H1 (cell line): ENCODE results near the gene CADPS. TPM values are rescaled to one million over a fixed set of nuclear protein-coding genes. Genes with fewer than 3 reads are reported as not detected.

ENCODE experiments used
- CTCF ChIA-PET: fragments of 300-600 bp; sonication (Branson Sonifier 250); formaldehyde crosslinking; loops from one replicate; lab custom pipeline; 2021; ENCODE audit not compliant: partially characterized antibody; lab: Charles Lee
- POLR2A ChIA-PET: fragments of 300-600 bp; sonication (Branson Sonifier 250); formaldehyde crosslinking; loops from one replicate; lab custom pipeline; 2021; ENCODE audit warnings: inconsistent platforms; ENCODE audit not compliant: partially characterized antibody; lab: Charles Lee
- DNase-seq, 2 experiments: peaks; one replicate each; pipeline versions ENCODE4 v3.0.0 to v3.0.0-alpha.2; 2010 to 2022; ENCODE audit warnings: low spot score in 2 of 2, low read depth in 1 of 2, mixed read lengths in 1 of 2
- FAIRE-seq: peaks from 2 replicates; lab custom pipeline; 2011; peaks lifted over from hg19 to GRCh38; lab: Jason Lieb, UNC
- H2AFZ ChIP-seq: 2 replicates; pipeline ENCODE4 v1.8.1; 2012; ENCODE audit warnings: low read length, inconsistent platforms
- H2AK5ac ChIP-seq: 2 replicates; pipeline ENCODE4 v1.6.1; 2013; ENCODE audit warnings: low read depth, low read length
- H2BK120ac ChIP-seq: replicated peaks from 2 replicates; pipeline ENCODE3; 2013; ENCODE audit warnings: low read depth, low read length, inconsistent platforms
- H2BK12ac ChIP-seq: 2 replicates; pipeline ENCODE4 v1.6.1; 2013; ENCODE audit warnings: low read depth, low read length
- H2BK15ac ChIP-seq: 2 replicates; pipeline ENCODE4 v1.6.1; 2013; ENCODE audit warnings: low read length
- H2BK20ac ChIP-seq: 2 replicates; pipeline ENCODE4 v1.6.1; 2013; ENCODE audit warnings: low read length
- H2BK5ac ChIP-seq: 2 replicates; pipeline ENCODE4 v1.6.1; 2013; ENCODE audit warnings: low read depth, low read length
- H3K14ac ChIP-seq: 2 replicates; pipeline ENCODE4 v1.6.1; 2013; ENCODE audit warnings: inconsistent platforms; ENCODE audit not compliant: insufficient read length
- H3K18ac ChIP-seq: 2 replicates; pipeline ENCODE4 v1.6.1; 2013; ENCODE audit warnings: low read length; ENCODE audit errors: extremely low read depth
- H3K23ac ChIP-seq: 2 replicates; pipeline ENCODE4 v1.6.1; 2013; ENCODE audit warnings: inconsistent platforms; ENCODE audit not compliant: insufficient read length
- H3K23me2 ChIP-seq: 2 replicates; pipeline ENCODE4 v1.6.1; 2013; ENCODE audit warnings: low read depth, low read length
- H3K27ac ChIP-seq: 2 replicates; pipeline ENCODE4 v1.6.1; 2011; ENCODE audit warnings: low read depth, low read length, inconsistent platforms
- H3K27me3 ChIP-seq, 4 experiments: replicated peaks in 1 of 4; 1 replicate in 1 of 4; 2 replicates in 3 of 4; pipeline versions ENCODE4 v1.6.1 to v1.8.1; 2011 to 2013; ENCODE audit warnings: low read length in 3 of 4, mild to moderate bottlenecking in 3 of 4, inconsistent platforms in 2 of 4, mixed read lengths in 2 of 4, moderate library complexity in 1 of 4; ENCODE audit not compliant: control insufficient read depth in 3 of 4, insufficient read depth in 3 of 4; ENCODE audit errors: extremely low read depth in 1 of 4
- H3K36me3 ChIP-seq, 4 experiments: 2 replicates each; pipeline versions ENCODE4 v1.6.1 to v1.8.1; 2011 to 2013; ENCODE audit warnings: mild to moderate bottlenecking in 4 of 4, low read length in 3 of 4, moderate library complexity in 2 of 4, control low read depth in 1 of 4, inconsistent platforms in 1 of 4; ENCODE audit not compliant: insufficient read depth in 4 of 4, control insufficient read depth in 2 of 4
- H3K4ac ChIP-seq: replicated peaks from 2 replicates; pipeline ENCODE3; 2013; ENCODE audit warnings: low read length, low read depth, mixed read lengths, inconsistent platforms; ENCODE audit not compliant: insufficient read length
- H3K4me1 ChIP-seq, 4 experiments: replicated peaks in 1 of 4; 1 replicate in 1 of 4; 2 replicates in 3 of 4; pipeline versions ENCODE4 v1.6.1 to v1.8.1; 2011 to 2013; ENCODE audit warnings: low read length in 3 of 4, inconsistent platforms in 2 of 4, mixed read lengths in 1 of 4; ENCODE audit not compliant: insufficient read depth in 4 of 4, control insufficient read depth in 3 of 4
- H3K4me2 ChIP-seq, 2 experiments: 2 replicates each; pipeline versions ENCODE4 v1.6.1 to v1.8.1; 2011 to 2013; ENCODE audit warnings: low read depth in 2 of 2, low read length in 2 of 2, control low read depth in 1 of 2, inconsistent platforms in 1 of 2, mild to moderate bottlenecking in 1 of 2; ENCODE audit not compliant: insufficient read depth in 1 of 2
- H3K4me3 ChIP-seq, 4 experiments: fragments of 200-600, 300-600 bp in 1 of 4; sonication (generic), shearing (Covaris generic), sonication (Bioruptor Twin) in 1 of 4; 2 replicates each; pipeline versions ENCODE4 v1.5.1 to v1.8.1; 2011 to 2016; ENCODE audit warnings: low read length in 4 of 4, low read depth in 3 of 4, control low read depth in 2 of 4, inconsistent platforms in 2 of 4, mild to moderate bottlenecking in 2 of 4, mixed read lengths in 1 of 4, moderate library complexity in 1 of 4; ENCODE audit not compliant: insufficient read depth in 2 of 4; ENCODE audit errors: extremely low read depth in 1 of 4
- H3K56ac ChIP-seq: replicated peaks from 2 replicates; pipeline ENCODE3; 2013; ENCODE audit warnings: low read depth, mild to moderate bottlenecking, mixed read lengths, low read length, inconsistent platforms; ENCODE audit not compliant: insufficient read length
- H3K79me1 ChIP-seq: 2 replicates; pipeline ENCODE4 v1.6.1; 2013; ENCODE audit warnings: low read depth, low read length, control low read depth
- H3K79me2 ChIP-seq, 2 experiments: 2 replicates each; pipeline versions ENCODE4 v1.6.1 to v1.8.1; 2012 to 2013; ENCODE audit warnings: low read length in 2 of 2, mild to moderate bottlenecking in 2 of 2, inconsistent platforms in 1 of 2; ENCODE audit not compliant: insufficient read depth in 2 of 2, control insufficient read depth in 1 of 2
- H3K9ac ChIP-seq, 4 experiments: replicated peaks in 1 of 4; 1 replicate in 1 of 4; 2 replicates in 3 of 4; pipeline versions ENCODE4 v1.6.1 to v1.8.1; 2011 to 2013; ENCODE audit warnings: low read depth in 3 of 4, low read length in 3 of 4, control low read depth in 2 of 4, mild to moderate bottlenecking in 2 of 4, moderate library complexity in 2 of 4, inconsistent platforms in 1 of 4; ENCODE audit errors: extremely low read depth in 1 of 4
- H3K9me3 ChIP-seq, 2 experiments: 2 replicates each; pipeline versions ENCODE4 v1.6.1 to v1.8.1; 2012 to 2013; ENCODE audit warnings: mild to moderate bottlenecking in 2 of 2, moderate library complexity in 2 of 2, control low read depth in 1 of 2, inconsistent platforms in 1 of 2, low read depth in 1 of 2, low read length in 1 of 2, mixed read lengths in 1 of 2; ENCODE audit not compliant: insufficient read depth in 2 of 2
- H4K20me1 ChIP-seq, 2 experiments: replicated peaks in 1 of 2; 2 replicates each; pipeline versions ENCODE3 to v1.8.1; 2011 to 2013; ENCODE audit warnings: inconsistent platforms in 2 of 2, low read length in 2 of 2, mild to moderate bottlenecking in 1 of 2; ENCODE audit not compliant: insufficient read depth in 2 of 2, control insufficient read depth in 1 of 2
- H4K5ac ChIP-seq: 2 replicates; pipeline ENCODE4 v1.6.1; 2013; ENCODE audit warnings: low read length, low read depth, mixed read lengths, inconsistent platforms; ENCODE audit not compliant: insufficient read length
- H4K8ac ChIP-seq: 2 replicates; pipeline ENCODE4 v1.8.0; 2013; ENCODE audit warnings: mild to moderate bottlenecking, moderate library complexity, low read length, inconsistent platforms; ENCODE audit not compliant: insufficient read depth; ENCODE audit errors: extremely low read depth
- H4K91ac ChIP-seq: replicated peaks from 2 replicates; pipeline ENCODE3; 2013; ENCODE audit warnings: low read length, mixed read lengths, inconsistent platforms; ENCODE audit not compliant: insufficient read length
- ASH2L ChIP-seq: fragments of 200-600, 300-600 bp; sonication (generic); IDR thresholded peaks from one replicate; pipeline ENCODE4 v1.7.1; 2017; ENCODE audit warnings: low read length
- BRCA1 ChIP-seq: IDR thresholded peaks from 2 replicates; pipeline ENCODE4 v1.6.1; 2012; ENCODE audit warnings: low read depth, low read length, improper control_type of control experiment
- CBX8 ChIP-seq: fragments of 300-800, 300-1000 bp; sonication (generic); IDR thresholded peaks from 2 replicates; pipeline ENCODE4 v1.7.1; 2016; ENCODE audit warnings: low read depth, low read length, borderline replicate concordance
- FOSL1 ChIP-seq: IDR thresholded peaks from 2 replicates; pipeline ENCODE4 v1.6.1; 2011; ENCODE audit warnings: mild to moderate bottlenecking, low read depth, low read length, moderate library complexity; ENCODE audit not compliant: insufficient read depth
- KDM5A ChIP-seq: fragments of 200-600 bp; IDR thresholded peaks from 2 replicates; pipeline ENCODE4 v1.7.1; 2012; ENCODE audit warnings: mild to moderate bottlenecking, low read length, inconsistent platforms, mixed read lengths
- NANOG ChIP-seq: IDR thresholded peaks from 2 replicates; pipeline ENCODE4 v1.6.1; 2011; ENCODE audit warnings: low read length, low read depth, mild to moderate bottlenecking, inconsistent platforms; ENCODE audit not compliant: insufficient read depth, poor library complexity, severe bottlenecking
- POLR2A ChIP-seq, 2 experiments: IDR thresholded peaks; 1 replicate in 1 of 2; 2 replicates in 1 of 2; pipeline ENCODE4 v1.6.1; 2011; ENCODE audit warnings: low read depth in 2 of 2, low read length in 2 of 2, mild to moderate bottlenecking in 2 of 2; ENCODE audit errors: control extremely low read depth in 1 of 2
- POLR2AphosphoS5 ChIP-seq: IDR thresholded peaks from 2 replicates; pipeline ENCODE4 v1.6.1; 2011; ENCODE audit warnings: low read depth, low read length
- RAD21 ChIP-seq, 2 experiments: IDR thresholded peaks in 1 of 2; conservative IDR thresholded peaks in 1 of 2; 2 replicates each; pipeline ENCODE4 v1.6.1; 2011; ENCODE audit warnings: low read depth in 2 of 2, low read length in 2 of 2, improper control_type of control experiment in 1 of 2, inconsistent platforms in 1 of 2, mild to moderate bottlenecking in 1 of 2, moderate library complexity in 1 of 2
- RFX5 ChIP-seq: IDR thresholded peaks from 2 replicates; pipeline ENCODE4 v1.6.1; 2011; ENCODE audit warnings: low read depth, low read length, improper control_type of control experiment, borderline replicate concordance
- SIX5 ChIP-seq: IDR thresholded peaks from 2 replicates; pipeline ENCODE4 v1.6.1; 2011; ENCODE audit warnings: mild to moderate bottlenecking, low read depth, low read length
- SP2 ChIP-seq: IDR thresholded peaks from 2 replicates; pipeline ENCODE4 v1.6.1; 2012; ENCODE audit warnings: mild to moderate bottlenecking, low read length, inconsistent platforms
- SRF ChIP-seq: IDR thresholded peaks from 2 replicates; pipeline ENCODE4 v1.6.1; 2011; ENCODE audit warnings: mild to moderate bottlenecking, low read depth, low read length, moderate library complexity
- YY1 ChIP-seq: IDR thresholded peaks from 2 replicates; pipeline ENCODE4 v1.6.1; 2011; ENCODE audit warnings: low read depth, mild to moderate bottlenecking, low read length
- WGBS, 2 experiments: shearing (Covaris generic) in 1 of 2; methylation state at CpG; one replicate each; pipeline versions ENCODE4 v1.1.6 to v1.1.7; 2013 to 2015; ENCODE audit warnings: low lambda C conversion rate in 2 of 2, mixed read lengths in 2 of 2, inconsistent platforms in 1 of 2, low coverage in 1 of 2, missing lambda C conversion rate in 1 of 2; ENCODE audit not compliant: insufficient replicate concordance in 2 of 2, insufficient coverage in 1 of 2, insufficient read length in 1 of 2; ENCODE audit errors: extremely low coverage in 1 of 2, missing lambda C conversion rate in 1 of 2; 5-methylcytosine and 5-hydroxymethylcytosine counted together
- polyA plus RNA-seq, 7 experiments: library from polyadenylated mRNA; depleted of rRNA in 3 of 7; stranded (reverse) in 5 of 7; unstranded in 2 of 7; fragments of >200 nt in 5 of 7; fragments of 200-250 nt in 2 of 7; gene quantifications; 1 replicate in 5 of 7; 2 replicates in 1 of 7; 4 replicates in 1 of 7; pipeline versions ENCODE4 v1.2.1 to v1.2.3, GENCODE V29; 2011 to 2013; ENCODE audit warnings: missing spikeins in 2 of 7, mixed read lengths in 2 of 7
- total RNA-seq: library from RNA; stranded (reverse); fragmentation: NEBNext Ultra II Directional; extraction: Animal tissue kit (Norgen Biotek cat#: 25700); gene quantifications from 2 replicates; pipeline ENCODE4 v1.2.1, GENCODE V29; 2021
- TF ChIP-seq, protein P1 (sequence below): IDR thresholded peaks from 2 replicates; pipeline ENCODE4 v1.6.1; 2011; ENCODE audit warnings: low read length, improper control_type of control experiment

The CADPS gene
- total and polyA plus RNA-seq, 2 of the 8 experiments (the other 6 are each of a cell fraction or from before 2014, with no cell fraction given): 7.1 to 10.2 TPM

DNA sequence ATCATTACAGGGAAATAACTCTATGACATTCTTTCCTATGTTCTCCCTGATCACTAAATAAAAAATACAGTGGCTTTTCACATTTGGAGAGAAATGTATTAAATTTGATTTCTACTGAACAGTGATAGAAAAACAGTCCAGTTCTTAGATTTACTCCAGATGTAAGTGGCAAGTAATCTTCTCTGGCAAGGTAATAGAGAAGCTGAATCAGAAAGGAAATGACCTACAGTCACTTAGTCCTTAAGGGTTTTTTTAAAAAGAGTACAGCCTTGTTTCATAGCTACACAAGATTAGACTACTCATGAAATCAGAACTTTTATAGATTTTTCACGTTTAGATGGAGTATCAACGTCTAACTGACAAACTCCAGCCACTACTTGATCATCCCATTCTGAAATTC, 236.9 kb downstream of the CADPS start:
- DNase-seq (no peak), FAIRE-seq (no peak)
- no peak overlapping the region for H2BK15ac ChIP-seq
- POLR2A ChIA-PET: no interaction called here
- H4K8ac ChIP-seq: no peak overlapping the region
- no peak overlapping the region for H3K4ac ChIP-seq
- H2BK20ac ChIP-seq: no peak overlapping the region
- H3K4me2 ChIP-seq: no peak overlapping the region
- WGBS, 2 experiments: 89% methylated on average over 2 of the region's 2 CpGs; no CpG with 5 or more reads in 1 of the 2 experiments
- H2BK12ac ChIP-seq: no peak overlapping the region
- H2BK5ac ChIP-seq: no peak overlapping the region
- no peak overlapping the region for H3K56ac ChIP-seq
- peaks cover 0 to 3% (median 0%) of the 10 kb centered on the region in 4 experiments; a peak in 1 of 7 replicates for H3K4me1 ChIP-seq
- H3K27ac ChIP-seq: no peak overlapping the region
- H4K91ac ChIP-seq: no peak overlapping the region
- no peak overlapping the region for H3K23ac ChIP-seq
- CTCF ChIA-PET: interaction anchor here (0.6 to 3.9 kb wide), 3 partner anchors 16 to 1775 kb away, joined by 3 to 20 read pairs (median 3); no protein-coding TSS in a partner anchor
- H2AK5ac ChIP-seq: no peak overlapping the region
- no peak overlapping the region for H3K14ac ChIP-seq
- no peaks in the 10 kb centered on the region for H3K27me3 ChIP-seq
- no peaks in the 10 kb centered on the region for H3K23me2 ChIP-seq
- H3K79me1 ChIP-seq: no peaks in the 10 kb centered on the region
- no peak overlapping the region for H2BK120ac ChIP-seq
- H4K20me1 ChIP-seq: no peaks in the 10 kb centered on the region
- H3K9me3 ChIP-seq: no peaks in the 10 kb centered on the region
- H3K79me2 ChIP-seq: no peaks in the 10 kb centered on the region
- no peak overlapping the region for H3K9ac ChIP-seq
- no peak overlapping the region for H3K4me3 ChIP-seq
- H2AFZ ChIP-seq: no peak overlapping the region
- no peak overlapping the region for H4K5ac ChIP-seq
- no peaks in the 10 kb centered on the region for H3K36me3 ChIP-seq
- no peak overlapping the region for H3K18ac ChIP-seq
- TF ChIP-seq SRF: no peak
- TF ChIP-seq YY1: no peak
- no peak for TF ChIP-seq POLR2AphosphoS5
- TF ChIP-seq RFX5: no peak
- no peak for TF ChIP-seq SIX5
- TF ChIP-seq RAD21 (IDR thresholded peaks at IDR 0.05 in 1 of 2, conservative IDR thresholded peaks at IDR 0.05 in 1 of 2; ENCODE audit: low read depth in 2 of 2, low read length in 2 of 2): no peak
- no peak for TF ChIP-seq ASH2L
- TF ChIP-seq KDM5A: no peak
- TF ChIP-seq POLR2A (IDR thresholded peaks at IDR 0.05; ENCODE audit: control extremely low read depth in 1 of 2, low read depth in 2 of 2, low read length in 2 of 2): no peak
- TF ChIP-seq NANOG: no peak
- TF ChIP-seq, protein P1, sequence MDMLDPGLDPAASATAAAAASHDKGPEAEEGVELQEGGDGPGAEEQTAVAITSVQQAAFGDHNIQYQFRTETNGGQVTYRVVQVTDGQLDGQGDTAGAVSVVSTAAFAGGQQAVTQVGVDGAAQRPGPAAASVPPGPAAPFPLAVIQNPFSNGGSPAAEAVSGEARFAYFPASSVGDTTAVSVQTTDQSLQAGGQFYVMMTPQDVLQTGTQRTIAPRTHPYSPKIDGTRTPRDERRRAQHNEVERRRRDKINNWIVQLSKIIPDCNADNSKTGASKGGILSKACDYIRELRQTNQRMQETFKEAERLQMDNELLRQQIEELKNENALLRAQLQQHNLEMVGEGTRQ: no peak
- TF ChIP-seq BRCA1: no peak
- no peak for TF ChIP-seq CBX8
- TF ChIP-seq FOSL1: no peak
- no peak for TF ChIP-seq SP2
